Neural crest cell (in vitro differentiated cells): ENCODE results near the gene SH3D21. TPM values are rescaled to one million over a fixed set of nuclear protein-coding genes. Genes with fewer than 3 reads are reported as not detected.

Source experiments
- DNase-seq: peaks from one replicate; pipeline ENCODE4 v3.0.0; 2021; ENCODE audit warnings: low read depth, mixed read lengths, low spot score
- H3K27ac Mint-ChIP-seq: one replicate; pipeline ENCODE4 v1.8.0; 2021; ENCODE audit warnings: mild to moderate bottlenecking, mixed read lengths; ENCODE audit not compliant: unreplicated experiment
- H3K27me3 Mint-ChIP-seq: 2 replicates; pipeline ENCODE4 v1.8.0; 2021; ENCODE audit warnings: low read depth, mild to moderate bottlenecking, mixed read lengths
- H3K36me3 Mint-ChIP-seq: 2 replicates; pipeline ENCODE4 v1.8.0; 2021; ENCODE audit warnings: low read depth, mild to moderate bottlenecking, mixed read lengths
- H3K4me1 Mint-ChIP-seq: 2 replicates; pipeline ENCODE4 v1.8.0; 2021; ENCODE audit warnings: mixed read lengths
- H3K4me3 Mint-ChIP-seq: one replicate; pipeline ENCODE4 v1.8.0; 2021; ENCODE audit warnings: mild to moderate bottlenecking, mixed read lengths
- H3K9me3 Mint-ChIP-seq: 2 replicates; pipeline ENCODE4 v1.8.0; 2021; ENCODE audit warnings: mixed read lengths
- total RNA-seq: library from RNA; stranded (reverse); gene quantifications from 2 replicates; pipeline ENCODE4 v1.2.1, GENCODE V29; 2021
- TF ChIP-seq, protein P1 (sequence below): fragments of 200-600 bp; sonication (generic); conservative IDR thresholded peaks from 2 replicates; pipeline ENCODE4 v1.5.0; 2021; ENCODE audit warnings: antibody characterized with exemption, mild to moderate bottlenecking

Gene SH3D21
- total RNA-seq, 1 donor from 2014 or later: 5.4 TPM

DNA sequence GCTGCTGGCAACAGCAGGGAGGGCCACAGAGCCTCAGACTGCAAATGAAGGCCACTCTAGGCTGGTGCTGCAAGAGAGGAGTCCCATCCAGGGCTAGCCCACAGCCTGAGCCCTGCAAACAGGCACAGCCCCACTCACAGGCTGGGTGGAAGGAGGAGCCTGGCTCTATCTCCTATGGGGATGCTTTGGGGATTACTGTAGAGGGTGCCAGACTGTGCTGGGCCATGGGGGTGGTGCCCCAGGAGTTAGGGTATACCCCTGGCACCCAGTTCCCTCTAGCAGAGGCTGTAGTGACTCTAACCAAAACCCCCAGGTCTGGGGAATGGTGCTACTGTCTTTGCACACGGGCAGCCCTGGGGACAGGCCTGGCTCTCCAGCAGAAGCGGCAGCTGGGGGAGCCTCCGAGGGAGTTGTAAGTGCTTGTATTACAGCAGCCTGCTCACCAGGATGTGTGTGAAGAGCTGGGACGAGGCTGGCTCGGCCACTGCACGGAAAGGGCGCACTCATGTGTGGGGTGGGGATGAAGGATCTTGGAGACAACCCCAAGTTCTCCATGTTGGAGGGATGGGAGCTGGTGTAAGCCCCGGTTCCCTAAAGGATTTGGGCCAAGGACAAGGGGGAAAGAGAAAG is 40.7 kb downstream of the SH3D21 start:
- TF ChIP-seq, protein P1, sequence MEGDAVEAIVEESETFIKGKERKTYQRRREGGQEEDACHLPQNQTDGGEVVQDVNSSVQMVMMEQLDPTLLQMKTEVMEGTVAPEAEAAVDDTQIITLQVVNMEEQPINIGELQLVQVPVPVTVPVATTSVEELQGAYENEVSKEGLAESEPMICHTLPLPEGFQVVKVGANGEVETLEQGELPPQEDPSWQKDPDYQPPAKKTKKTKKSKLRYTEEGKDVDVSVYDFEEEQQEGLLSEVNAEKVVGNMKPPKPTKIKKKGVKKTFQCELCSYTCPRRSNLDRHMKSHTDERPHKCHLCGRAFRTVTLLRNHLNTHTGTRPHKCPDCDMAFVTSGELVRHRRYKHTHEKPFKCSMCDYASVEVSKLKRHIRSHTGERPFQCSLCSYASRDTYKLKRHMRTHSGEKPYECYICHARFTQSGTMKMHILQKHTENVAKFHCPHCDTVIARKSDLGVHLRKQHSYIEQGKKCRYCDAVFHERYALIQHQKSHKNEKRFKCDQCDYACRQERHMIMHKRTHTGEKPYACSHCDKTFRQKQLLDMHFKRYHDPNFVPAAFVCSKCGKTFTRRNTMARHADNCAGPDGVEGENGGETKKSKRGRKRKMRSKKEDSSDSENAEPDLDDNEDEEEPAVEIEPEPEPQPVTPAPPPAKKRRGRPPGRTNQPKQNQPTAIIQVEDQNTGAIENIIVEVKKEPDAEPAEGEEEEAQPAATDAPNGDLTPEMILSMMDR: no peak
- Mint-ChIP-seq H3K27ac (no peak overlapping the region), H3K27me3 (no peaks in the 10 kb centered on the region), H3K4me3 (no peak overlapping the region), H3K9me3 (no peaks in the 10 kb centered on the region), H3K4me1 (peaks cover 13% of the 10 kb centered on the region), H3K36me3 (peaks cover 5% of the 10 kb centered on the region)
- no peak for DNase-seq

DNA sequence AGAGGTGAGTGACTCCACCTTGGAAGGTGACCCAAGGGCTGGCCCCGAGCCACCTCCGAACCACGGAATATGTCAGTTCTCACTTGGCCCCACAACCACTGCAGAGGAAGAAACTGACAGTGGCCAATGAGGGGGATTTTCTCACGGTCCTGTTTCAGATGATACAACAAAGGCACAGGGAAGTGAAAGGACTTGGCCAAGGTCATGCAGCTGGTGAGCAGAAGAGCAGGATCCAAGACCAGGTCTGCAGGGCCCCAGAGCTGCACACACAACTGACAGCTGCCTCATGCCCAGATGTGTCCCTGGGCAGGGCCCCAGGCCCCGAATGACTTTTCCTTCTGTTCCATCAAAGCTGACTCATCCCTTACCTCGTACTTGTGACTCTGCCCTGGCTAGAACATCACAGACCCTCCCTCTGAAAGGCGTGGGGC is 43.1 kb downstream of the SH3D21 start:
- no peaks in the 10 kb centered on the region for H3K27me3 Mint-ChIP-seq
- no peaks in the 10 kb centered on the region for H3K9me3 Mint-ChIP-seq
- DNase-seq: no peak
- TF ChIP-seq, protein P1: no peak
- peaks cover 27% of the 10 kb centered on the region for H3K4me1 Mint-ChIP-seq
- no peak overlapping the region for H3K4me3 Mint-ChIP-seq
- peaks cover 5% of the 10 kb centered on the region for H3K36me3 Mint-ChIP-seq
- H3K27ac Mint-ChIP-seq: peak overlapping the region; percentile 27

DNA sequence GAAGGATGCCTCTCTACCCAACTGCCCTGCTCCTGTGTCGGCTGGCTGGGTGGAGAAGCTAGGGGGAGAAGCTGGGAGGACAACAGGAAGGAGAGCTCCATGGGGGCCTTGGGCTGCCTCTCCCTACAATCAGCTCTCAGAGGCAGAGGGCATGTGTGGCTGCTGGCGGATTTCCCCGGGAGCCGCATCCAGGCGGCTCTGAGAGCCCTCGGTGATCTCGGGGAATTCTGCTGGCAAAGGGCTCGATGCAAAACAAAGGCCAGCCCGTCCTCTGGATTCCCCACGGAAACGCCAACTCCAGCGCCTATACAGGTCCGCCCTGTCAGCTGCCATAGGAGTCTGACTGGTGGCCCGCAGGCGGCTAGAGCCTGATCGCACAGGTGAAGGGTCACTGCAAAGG is 43.7 kb downstream of the SH3D21 start:
- H3K36me3 Mint-ChIP-seq: peaks cover 5% of the 10 kb centered on the region
- peak overlapping the region; percentile 43 for H3K27ac Mint-ChIP-seq
- DNase-seq: no peak
- no peaks in the 10 kb centered on the region for H3K27me3 Mint-ChIP-seq
- TF ChIP-seq, protein P1: no peak
- peaks cover 27% of the 10 kb centered on the region for H3K4me1 Mint-ChIP-seq
- H3K9me3 Mint-ChIP-seq: no peaks in the 10 kb centered on the region
- no peak overlapping the region for H3K4me3 Mint-ChIP-seq

DNA sequence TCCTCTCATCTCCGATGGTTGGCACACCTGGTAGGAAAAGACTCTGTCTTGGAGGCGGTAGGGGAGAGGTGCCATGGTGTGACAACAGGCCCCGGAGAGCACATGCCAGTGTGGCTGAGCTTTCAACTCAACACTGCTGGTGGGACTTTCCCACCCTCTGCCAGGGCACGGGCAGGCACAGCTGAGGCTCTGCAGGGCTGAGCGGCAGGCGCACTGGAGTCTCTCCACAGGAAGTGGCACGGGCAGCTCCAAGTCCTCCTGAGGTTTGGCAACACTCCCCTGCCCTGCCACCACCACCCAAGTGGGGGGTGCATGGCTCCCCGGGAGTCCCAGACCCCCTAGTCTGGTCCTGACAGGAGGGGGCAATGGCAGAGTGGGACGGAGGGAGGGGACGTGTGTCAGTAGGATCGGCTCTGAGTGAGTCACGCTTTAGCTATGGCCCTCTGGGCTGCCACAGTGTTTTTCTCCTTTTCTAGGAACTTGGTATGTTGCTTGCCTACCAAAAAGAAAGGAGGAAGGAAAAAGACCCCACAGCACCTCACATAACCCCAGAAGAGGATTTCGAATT is 44.6 kb downstream of the SH3D21 start:
- no peaks in the 10 kb centered on the region for H3K27me3 Mint-ChIP-seq
- TF ChIP-seq, protein P1: no peak
- H3K4me1 Mint-ChIP-seq: peaks cover 27% of the 10 kb centered on the region
- H3K4me3 Mint-ChIP-seq: no peak overlapping the region
- H3K9me3 Mint-ChIP-seq: no peaks in the 10 kb centered on the region
- peak overlapping the region; percentile 75 for H3K27ac Mint-ChIP-seq
- DNase-seq: no peak
- peaks cover 5% of the 10 kb centered on the region for H3K36me3 Mint-ChIP-seq

DNA sequence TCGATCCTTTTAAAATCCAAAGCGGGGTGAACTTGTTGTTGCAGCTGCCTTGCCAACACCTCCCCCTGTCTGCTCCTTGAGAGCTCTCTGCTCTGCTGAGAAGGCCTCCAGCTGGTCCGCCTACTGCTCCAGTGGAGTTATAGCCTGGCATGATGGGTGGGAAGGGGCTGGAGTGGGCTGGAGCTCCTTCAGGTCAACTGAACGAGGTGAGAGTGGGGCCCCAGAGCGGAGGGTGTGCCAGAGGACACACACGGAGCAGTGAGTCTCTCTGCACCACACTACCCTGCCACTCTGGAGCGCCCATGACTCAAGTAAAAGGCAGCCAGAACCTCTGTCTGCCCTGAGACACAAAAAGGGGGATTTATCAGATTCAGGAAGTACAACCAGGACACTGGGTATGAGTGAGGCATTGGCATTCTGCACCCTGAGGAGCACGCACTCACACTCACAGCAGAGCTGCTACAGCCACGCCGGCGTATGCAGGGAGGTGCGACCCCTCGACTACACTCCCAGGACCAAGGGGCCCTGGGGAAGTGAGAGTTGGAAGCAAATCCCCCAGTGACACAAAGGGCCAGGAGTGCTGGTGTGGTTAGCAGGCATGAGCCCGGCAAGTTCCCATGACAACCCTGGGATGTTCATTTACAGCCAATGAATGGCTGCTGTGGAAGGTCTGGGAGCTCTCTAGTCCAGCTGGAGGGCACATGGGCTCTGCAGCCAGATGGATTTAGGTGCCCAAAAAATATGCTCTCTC is 45.2 kb downstream of the SH3D21 start:
- DNase-seq: peak; percentile 30
- TF ChIP-seq, protein P1: no peak
- Mint-ChIP-seq H3K36me3 (peaks cover 5% of the 10 kb centered on the region), H3K4me1 (peaks cover 27% of the 10 kb centered on the region), H3K27ac (peak overlapping the region; percentile 96), H3K4me3 (no peak overlapping the region), H3K9me3 (no peaks in the 10 kb centered on the region), H3K27me3 (no peaks in the 10 kb centered on the region)
